SH-SY5Y (cell line): ENCODE measurements around the gene ALKBH3.

ENCODE experiments used
- GATA2 ChIP-seq: IDR thresholded peaks from 2 replicates; pipeline ENCODE4 v1.6.1; 2011; ENCODE audit warnings: mild to moderate bottlenecking, low read depth, low read length
- GATA3 ChIP-seq: IDR thresholded peaks from 2 replicates; pipeline ENCODE4 v1.6.1; 2011; ENCODE audit warnings: low read depth, mild to moderate bottlenecking, low read length, moderate library complexity

GRCh38 chr11:43918662-43919061 lies 38.0 kb downstream of the ALKBH3 start:
- TF ChIP-seq GATA2 (no peak), GATA3 (no peak)
